SK-N-SH (cell line): ENCODE results near the gene MKRN2. TPM values are rescaled to one million over a fixed set of nuclear protein-coding genes. Genes with fewer than 3 reads are reported as not detected.

Experiments used
- CTCF ChIA-PET: fragments of 300-600, 350-600 bp; formaldehyde crosslinking; extraction: SDS; loops from one replicate; lab custom pipeline; 2021; lab: Yijun Ruan, JAX
- POLR2A ChIA-PET: fragments of 350-600 bp; sonication (Branson Sonifier 250); formaldehyde crosslinking; extraction: SDS; loops from one replicate; lab custom pipeline; 2020; ENCODE audit warnings: antibody characterized with exemption, inconsistent platforms; lab: Yijun Ruan, JAX
- DNase-seq: peaks from one replicate; pipeline ENCODE4 v3.0.0; 2012
- H2AFZ ChIP-seq: fragments of 200-600 bp; sonication (generic); 2 replicates; pipeline ENCODE4 v1.8.1; 2016; ENCODE audit warnings: antibody characterized with exemption, mild to moderate bottlenecking, low read depth
- H3F3A ChIP-seq: fragments of 200-600 bp; sonication (generic); replicated peaks from 2 replicates; pipeline ENCODE3; 2016; ENCODE audit warnings: antibody characterized with exemption, mild to moderate bottlenecking; ENCODE audit not compliant: insufficient read depth
- H3K27ac ChIP-seq, 2 experiments: fragments of 200-500 bp in 1 of 2; fragments of 200-600 bp in 1 of 2; sonication (Bioruptor generic) in 1 of 2; sonication (generic), shearing (Covaris generic) in 1 of 2; 2 replicates each; pipeline versions ENCODE4 v1.5.1 to v1.6.1; 2014 to 2016; ENCODE audit warnings: low read depth in 2 of 2, inconsistent platforms in 1 of 2, low read length in 1 of 2, mild to moderate bottlenecking in 1 of 2, mixed read lengths in 1 of 2
- H3K27me3 ChIP-seq: fragments of 200-600 bp; sonication (generic), shearing (Covaris generic); 2 replicates; pipeline ENCODE4 v1.6.1; 2016; ENCODE audit warnings: mixed run types; ENCODE audit not compliant: insufficient read depth
- H3K36me3 ChIP-seq, 2 experiments: fragments of 200-500 bp in 1 of 2; fragments of 200-600 bp in 1 of 2; sonication (Bioruptor generic) in 1 of 2; sonication (generic) in 1 of 2; replicated peaks in 1 of 2; 2 replicates each; pipeline versions ENCODE3 to v1.5.1; 2014 to 2016; ENCODE audit warnings: low read length in 1 of 2, mild to moderate bottlenecking in 1 of 2; ENCODE audit not compliant: insufficient read depth in 2 of 2, control insufficient read depth in 1 of 2
- H3K4me1 ChIP-seq, 2 experiments: fragments of 200-500 bp in 1 of 2; fragments of 200-600 bp in 1 of 2; sonication (Bioruptor generic) in 1 of 2; sonication (generic), shearing (Covaris generic) in 1 of 2; 2 replicates each; pipeline versions ENCODE4 v1.5.1 to v1.6.1; 2014 to 2016; ENCODE audit warnings: low read depth in 1 of 2, low read length in 1 of 2, mixed run types in 1 of 2; ENCODE audit not compliant: insufficient read depth in 2 of 2, control insufficient read depth in 1 of 2
- H3K4me2 ChIP-seq: fragments of 200-600 bp; sonication (generic), shearing (Covaris generic); 2 replicates; pipeline ENCODE4 v1.6.1; 2017; ENCODE audit warnings: mixed run types
- H3K4me3 ChIP-seq, 2 experiments: fragments of 200-500 bp in 1 of 2; fragments of 200-600 bp in 1 of 2; sonication (Bioruptor generic) in 1 of 2; sonication (generic), shearing (Covaris generic) in 1 of 2; 2 replicates each; pipeline versions ENCODE4 v1.5.1 to v1.8.1; 2014 to 2016; ENCODE audit warnings: low read depth in 2 of 2, inconsistent platforms in 1 of 2, low read length in 1 of 2, mild to moderate bottlenecking in 1 of 2, mixed read lengths in 1 of 2, moderate library complexity in 1 of 2
- H3K79me2 ChIP-seq: fragments of 200-600 bp; sonication (generic); 2 replicates; pipeline ENCODE4 v1.8.1; 2017; ENCODE audit warnings: mild to moderate bottlenecking; ENCODE audit not compliant: insufficient read depth
- H3K9ac ChIP-seq: fragments of 200-600 bp; sonication (generic); 2 replicates; pipeline ENCODE4 v1.6.1; 2017; ENCODE audit warnings: mixed run types
- H3K9me2 ChIP-seq: fragments of 200-600 bp; sonication (generic); 2 replicates; pipeline ENCODE4 v1.6.1; 2017; ENCODE audit warnings: mixed run types
- H3K9me3 ChIP-seq: fragments of 200-600 bp; sonication (generic); 2 replicates; pipeline ENCODE4 v1.6.1; 2017; ENCODE audit warnings: mixed run types, mild to moderate bottlenecking, moderate library complexity
- H4K20me1 ChIP-seq: fragments of 200-600 bp; sonication (generic); 2 replicates; pipeline ENCODE4 v1.6.1; 2017; ENCODE audit warnings: mild to moderate bottlenecking, mixed run types; ENCODE audit not compliant: insufficient read depth
- CTCF ChIP-seq: fragments of 200-600 bp; sonication (generic); IDR thresholded peaks from 2 replicates; pipeline ENCODE4 v1.6.1; 2017; ENCODE audit warnings: antibody characterized with exemption, mild to moderate bottlenecking, moderate library complexity
- EP300 ChIP-seq, 2 experiments: IDR thresholded peaks; 2 replicates each; pipeline versions ENCODE4 v1.4.0 to v1.6.1; 2012; ENCODE audit warnings: borderline replicate concordance in 1 of 2, low read depth in 1 of 2, low read length in 1 of 2
- EZH2phosphoT487 ChIP-seq: fragments of 200-600 bp; sonication (generic); IDR thresholded peaks from 2 replicates; pipeline ENCODE4 v1.6.1; 2017; ENCODE audit warnings: low read depth, mixed run types, mild to moderate bottlenecking, antibody characterized with exemption, moderate library complexity, borderline replicate concordance
- FOSL2 ChIP-seq: IDR thresholded peaks from 2 replicates; pipeline ENCODE4 v1.4.0; 2012; ENCODE audit warnings: low read depth, mild to moderate bottlenecking, moderate library complexity, borderline replicate concordance
- FOXJ3 ChIP-seq: sonication (generic); formaldehyde crosslinking; IDR thresholded peaks from 2 replicates; pipeline ENCODE4 v1.5.1; 2020; ENCODE audit warnings: mild to moderate bottlenecking, missing genetic modification reagents
- IRF3 ChIP-seq: fragments of 150-350 bp; IDR thresholded peaks from 2 replicates; pipeline ENCODE4 v1.6.1; 2016; ENCODE audit warnings: mild to moderate bottlenecking, low read depth, low read length
- JUND ChIP-seq: IDR thresholded peaks from 2 replicates; pipeline ENCODE4 v1.4.0; 2012
- MEF2A ChIP-seq: IDR thresholded peaks from 2 replicates; pipeline ENCODE4 v1.4.0; 2012; ENCODE audit warnings: low read depth, borderline replicate concordance
- MXI1 ChIP-seq: IDR thresholded peaks from 2 replicates; pipeline ENCODE4 v1.6.1; 2012; ENCODE audit warnings: mild to moderate bottlenecking, low read depth, low read length, improper control_type of control experiment
- NFIC ChIP-seq: IDR thresholded peaks from 2 replicates; pipeline ENCODE4 v1.4.0; 2012; ENCODE audit warnings: borderline replicate concordance
- NRF1 ChIP-seq: IDR thresholded peaks from 2 replicates; pipeline ENCODE4 v1.6.1; 2012; ENCODE audit warnings: low read depth, mild to moderate bottlenecking, low read length
- POLR2AphosphoS5 ChIP-seq: IDR thresholded peaks from 2 replicates; pipeline ENCODE4 v1.6.1; 2012; ENCODE audit warnings: low read depth, low read length
- RAD21 ChIP-seq: IDR thresholded peaks from 2 replicates; pipeline ENCODE4 v1.6.1; 2012; ENCODE audit warnings: mild to moderate bottlenecking, low read length
- RFX5 ChIP-seq: IDR thresholded peaks from 2 replicates; pipeline ENCODE4 v1.6.1; 2012; ENCODE audit warnings: mild to moderate bottlenecking, improper control_type of control experiment, low read length
- SIN3A ChIP-seq: IDR thresholded peaks from 2 replicates; pipeline ENCODE4 v1.6.1; 2012; ENCODE audit warnings: low read depth, mild to moderate bottlenecking, low read length, moderate library complexity, borderline replicate concordance
- TCF12 ChIP-seq: IDR thresholded peaks from 2 replicates; pipeline ENCODE4 v1.4.0; 2012
- USF2 ChIP-seq: fragments of 150-350 bp; IDR thresholded peaks from 2 replicates; pipeline ENCODE4 v1.6.1; 2017; ENCODE audit warnings: antibody characterized with exemption, low read length, low read depth, borderline replicate concordance
- ZBTB33 ChIP-seq: IDR thresholded peaks from 2 replicates; pipeline ENCODE4 v1.4.0; 2012; ENCODE audit warnings: low read depth, borderline replicate concordance
- WGBS: methylation state at CpG from one replicate; pipeline ENCODE4 v1.1.6; 2017; ENCODE audit warnings: low lambda C conversion rate; 5-methylcytosine and 5-hydroxymethylcytosine counted together
- polyA plus RNA-seq, 3 experiments: library from polyadenylated mRNA; depleted of rRNA; stranded (reverse); fragments of >200 nt; gene quantifications; 2 replicates each; pipeline ENCODE4 v1.2.3, GENCODE V29; 2012

Gene MKRN2
- polyA plus RNA-seq, 1 of the 3 experiments (the other 2 are of a cell fraction) = 29.8 TPM

- ChIA-PET CTCF (no interaction called here), POLR2A (no interaction called here)
- Histone ChIP-seq H3K27ac (no peak overlapping the region), H3K36me3 (peaks cover 48 to 65% of the 10 kb centered on the region in 2 experiments), H3K4me3 (no peak overlapping the region), H3K79me2 (no peaks in the 10 kb centered on the region)
- DNase-seq = no peak
- TF ChIP-seq IRF3 (no peak), RFX5 (no peak), FOXJ3 (CRISPR knock-in tag) (no peak), FOSL2 (no peak), TCF12 (no peak), ZBTB33 (no peak), EZH2phosphoT487 (no peak), USF2 (no peak), RAD21 (no peak), POLR2AphosphoS5 (no peak), SIN3A (no peak), JUND (no peak), MXI1 (no peak), CTCF (no peak), MEF2A (no peak), NFIC (no peak), EP300 (IDR thresholded peaks at IDR 0.05; ENCODE audit: borderline replicate concordance in 1 of 2, low read depth in 1 of 2, low read length in 1 of 2) (no peak), NRF1 (no peak)
- TF ChIP-seq, all 33 proteins: peak for 0
- Histone ChIP-seq H3K9me3 (no peaks in the 10 kb centered on the region), H3K27me3 (no peaks in the 10 kb centered on the region), H2AFZ (no peak overlapping the region), H3K4me1 (no peaks in the 10 kb centered on the region), H3F3A (peaks cover 4% of the 10 kb centered on the region), H3K9me2 (no peaks in the 10 kb centered on the region), H3K4me2 (no peak overlapping the region), H3K9ac (no peak overlapping the region), H4K20me1 (no peaks in the 10 kb centered on the region)
- 96% methylated on average over 3 of the region's 3 CpGs for WGBS
Measured at GRCh38 chr3:12593473-12593872, 36.6 kb downstream of the MKRN2 start.
